Effector CD8-positive, alpha-beta T cell (primary cell): ENCODE results near the gene DNAJC25.
A peak's percentile ranks its signal among the peaks of the same experiment; 100 is the strongest.

Experiments used
- DNase-seq: peaks from one replicate; lab custom pipeline; 2025; lab: John Stamatoyannopoulos, UW

Gene DNAJC25

GRCh38 chr9:111627260-111627963 is 3.7 kb upstream of the DNAJC25 start:
- no peak for DNase-seq

GRCh38 chr9:111628411-111628810 is 2.7 kb upstream of the DNAJC25 start:
- DNase-seq: no peak

GRCh38 chr9:111630182-111630963 is 761 bp upstream of the DNAJC25 start:
- no peak for DNase-seq

DNA sequence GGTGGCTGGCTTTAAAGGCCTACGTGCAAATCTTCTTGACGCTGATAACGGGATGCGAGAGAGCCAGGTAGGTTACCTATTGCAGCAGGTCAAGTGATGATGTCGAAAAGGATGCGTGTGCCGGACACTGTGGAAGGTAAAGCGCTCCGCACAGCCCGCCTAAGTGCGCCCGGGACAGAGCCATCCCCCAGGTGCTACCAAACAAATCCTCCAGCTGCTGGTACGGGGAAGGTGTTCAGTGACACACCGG is 245 bp upstream of the DNAJC25 start:
- DNase-seq: no peak

GRCh38 chr9:111632060-111632459 is 926 bp downstream of the DNAJC25 start:
- DNase-seq: no peak

DNA sequence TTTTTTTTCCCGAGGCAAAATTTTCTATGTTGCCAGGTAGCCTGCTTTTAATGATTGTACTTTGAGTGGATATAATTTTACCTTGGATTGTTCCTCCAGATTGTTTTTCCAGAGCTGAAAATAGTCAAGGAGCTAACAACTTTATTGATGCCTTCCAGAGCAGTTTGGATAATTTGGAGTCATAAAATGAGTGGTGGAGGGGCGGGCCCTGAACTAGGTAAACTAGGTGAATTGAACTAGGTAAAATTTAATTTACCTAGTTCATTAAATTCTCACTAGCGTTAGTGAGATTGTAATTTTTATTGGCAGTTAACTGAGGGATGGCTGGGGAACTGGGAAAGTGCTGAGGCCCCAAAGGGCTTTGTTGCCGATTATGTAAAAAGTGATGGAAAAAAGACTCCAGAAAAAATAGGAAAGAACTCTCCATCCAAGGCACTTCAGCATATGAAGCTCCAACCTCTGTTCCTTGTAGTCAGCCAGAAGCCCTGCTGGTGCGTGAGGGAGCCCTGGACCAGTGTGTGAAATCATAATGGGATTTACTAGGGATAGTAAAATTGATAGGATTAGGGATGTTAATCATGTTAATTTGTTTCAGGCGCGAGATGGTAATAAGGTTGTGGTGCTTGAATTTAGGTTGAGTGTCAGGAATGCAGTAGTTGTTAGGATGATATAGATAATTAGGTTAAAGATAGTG is 1.7 kb downstream of the DNAJC25 start:
- DNase-seq: no peak

- DNase-seq: no peak
Measured at GRCh38 chr9:111633389-111633736, 2.2 kb downstream of the DNAJC25 start.

- DNase-seq: no peak
Measured at GRCh38 chr9:111634860-111635259, 3.7 kb downstream of the DNAJC25 start.

GRCh38 chr9:111637421-111637950 is 6.4 kb downstream of the DNAJC25 start:
- DNase-seq: no peak

- DNase-seq: no peak
Measured at GRCh38 chr9:111644195-111644772, 13.2 kb downstream of the DNAJC25 start.

GRCh38 chr9:111645806-111646205 is 14.7 kb downstream of the DNAJC25 start:
- no peak for DNase-seq

DNA sequence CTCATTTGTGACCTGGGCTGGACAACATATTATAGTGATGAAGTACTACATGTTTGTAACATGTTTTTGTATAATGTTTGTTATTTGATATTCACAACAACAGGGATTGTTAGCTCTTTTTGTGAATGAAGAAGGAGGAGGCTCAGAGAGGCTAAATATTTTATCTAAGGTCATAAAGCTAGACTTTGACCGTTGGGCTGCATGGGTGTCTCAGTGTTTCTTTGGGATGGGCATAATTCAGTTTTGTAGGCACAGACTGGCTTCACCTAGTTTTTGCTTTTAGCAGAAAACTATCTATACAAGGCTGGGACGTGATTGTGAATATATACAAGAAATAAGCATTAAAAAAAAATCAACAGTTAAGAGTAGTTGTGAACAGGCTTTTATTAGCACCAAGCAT is 15.3 kb downstream of the DNAJC25 start:
- DNase-seq: no peak

GRCh38 chr9:111648066-111648465 is 16.9 kb downstream of the DNAJC25 start:
- no peak for DNase-seq

GRCh38 chr9:111649016-111649415 is 17.9 kb downstream of the DNAJC25 start:
- no peak for DNase-seq

GRCh38 chr9:111657051-111657450 is 25.9 kb downstream of the DNAJC25 start:
- no peak for DNase-seq

DNA sequence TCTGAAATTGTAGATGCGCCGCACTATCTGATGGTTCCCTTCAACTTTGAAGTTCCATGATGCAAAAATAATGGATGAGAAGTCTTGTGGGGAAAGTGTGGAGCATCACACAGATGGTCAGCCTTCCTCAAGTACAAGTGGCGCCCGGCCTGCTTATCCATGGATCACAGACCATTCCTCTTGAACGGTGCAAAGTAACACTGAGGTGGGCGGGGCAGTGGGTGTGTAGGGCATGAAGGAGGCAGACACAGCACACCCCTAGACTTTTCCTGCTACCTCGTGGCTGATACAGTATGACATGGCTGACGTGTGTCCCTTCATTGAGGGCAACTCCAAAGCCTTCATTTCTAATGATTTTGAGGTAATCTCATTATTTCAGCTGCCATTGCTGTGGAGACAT is 27.8 kb downstream of the DNAJC25 start:
- DNase-seq: no peak

DNA sequence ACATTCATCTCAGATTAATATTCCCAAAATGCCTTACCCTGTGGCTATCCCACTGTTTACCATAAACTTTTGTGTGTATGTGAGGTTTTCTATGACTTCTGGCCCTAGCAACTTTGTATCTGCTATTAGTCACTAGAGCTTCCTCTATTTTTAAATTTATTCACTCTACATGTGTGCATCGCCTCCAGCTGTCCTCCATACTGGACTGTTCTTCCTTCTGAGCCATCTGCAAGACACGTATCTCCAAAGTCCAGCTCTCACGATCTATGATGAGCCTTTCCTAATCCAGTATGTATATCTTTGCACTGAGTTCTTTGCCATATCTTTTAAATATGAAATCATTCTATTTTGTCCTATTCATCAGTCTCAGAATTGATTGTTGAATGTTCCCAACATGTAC is 28.6 kb downstream of the DNAJC25 start:
- no peak for DNase-seq

- DNase-seq: peak; percentile 53
Measured at GRCh38 chr9:111661150-111661801, 30.1 kb downstream of the DNAJC25 start, which contains the start of gene GNG10. Gene GNG10 (plus strand): TSS chr9:111661605. CDS start chr9:111661635, 30 bp downstream.

DNA sequence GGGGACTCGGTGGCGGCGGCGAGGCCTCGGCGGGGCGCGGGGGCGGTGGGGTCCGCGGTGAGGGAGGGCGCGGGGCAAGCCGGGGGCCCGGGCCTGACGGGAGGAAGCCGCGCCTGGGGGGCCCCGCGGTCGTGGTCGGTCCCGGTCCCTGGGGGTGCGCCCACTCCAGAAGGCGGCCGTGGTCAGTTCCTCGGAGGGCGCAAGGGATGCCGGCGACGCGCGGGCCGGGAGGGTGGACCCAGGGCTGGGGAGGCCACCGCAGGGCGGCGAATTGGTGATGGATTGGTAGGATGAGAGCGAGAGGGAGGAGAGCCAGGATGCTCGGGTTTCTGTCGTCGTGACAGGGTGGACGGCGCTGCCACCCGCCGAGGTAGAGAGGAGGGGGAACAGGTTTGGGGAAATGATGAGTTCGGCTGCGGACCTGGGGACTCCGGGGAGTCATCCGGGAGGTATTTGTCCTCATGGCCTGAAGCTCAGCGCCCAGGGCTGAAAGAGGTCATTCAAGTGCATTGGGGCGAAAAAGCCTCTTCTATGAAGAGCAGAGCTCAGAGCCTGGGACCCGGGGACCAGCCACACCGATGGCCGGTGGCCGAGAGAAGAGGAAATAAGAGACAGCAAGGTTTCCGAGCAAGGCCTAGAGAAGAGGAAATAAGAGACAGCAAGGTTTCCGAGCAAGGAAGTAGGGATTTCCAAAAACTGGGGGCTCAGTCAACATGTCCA is 30.8 kb downstream of the DNAJC25 start:
- DNase-seq: no peak

GRCh38 chr9:111662576-111663300 is 31.6 kb downstream of the DNAJC25 start:
- no peak for DNase-seq
